Measurements from ENCODE around the gene IQCK. TPM values are rescaled to one million over a fixed set of nuclear protein-coding genes. Genes with fewer than 3 reads are reported as not detected.
A peak's percentile ranks its signal among the peaks of the same experiment; 100 is the strongest.

The IQCK gene

DNA sequence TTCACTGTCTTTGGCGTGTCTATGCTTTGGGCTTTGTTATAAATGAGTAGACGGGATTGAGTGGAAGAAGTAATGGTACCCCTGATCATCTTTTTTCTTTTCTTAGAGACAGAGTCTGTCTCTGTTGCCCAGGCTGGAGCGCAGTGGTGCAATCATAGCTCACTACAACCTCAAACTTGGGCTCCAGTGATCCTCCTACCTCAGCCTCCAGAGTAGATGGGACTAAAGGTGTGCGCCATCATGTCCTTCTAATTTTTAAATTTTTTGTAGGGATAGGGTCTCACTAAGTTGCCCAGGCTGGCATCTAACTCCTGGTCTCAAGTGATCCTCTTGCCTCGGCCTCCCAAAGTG lies 181.5 kb downstream of the IQCK start:
- H3K4me2 ChIP-seq (ENCODE audit: low read length, poor library complexity, severe bottlenecking) = no peak overlapping the region
- H3K27ac ChIP-seq (ENCODE audit: low read length, poor library complexity, severe bottlenecking) = no peak overlapping the region
- 87% methylated on average over 2 of the region's 5 CpGs for WGBS

GRCh38 chr16:19901164-19901563 lies 183.1 kb downstream of the IQCK start:
- 86% methylated on average over 5 of the region's 7 CpGs for WGBS
- no peak overlapping the region for H2AFZ ChIP-seq (ENCODE audit: low read depth, low read length)
- no peaks in the 10 kb centered on the region for H3K9me3 ChIP-seq (ENCODE audit: control insufficient read depth, low read length)
- H3K79me1 ChIP-seq (replicated peaks; ENCODE audit: low read length, poor library complexity, severe bottlenecking) = no peaks in the 10 kb centered on the region
- H3K4me1 ChIP-seq (ENCODE audit: control insufficient read depth, insufficient read depth, low read depth, low read length) = peaks cover 2% of the 10 kb centered on the region
- no peak overlapping the region for H3K9ac ChIP-seq (ENCODE audit: low read length)
- H3K14ac ChIP-seq (ENCODE audit: low read length in 2 of 2) = no peak overlapping the region
- H2BK12ac ChIP-seq (ENCODE audit: low read length in 2 of 2) = no peak overlapping the region
- H3K4me3 ChIP-seq (ENCODE audit: insufficient read depth in 1 of 2, low read depth in 1 of 2, low read length in 2 of 2) = no peak overlapping the region
- peaks cover 14 to 29% of the 10 kb centered on the region in 2 experiments for H3K27me3 ChIP-seq (ENCODE audit: control insufficient read depth in 1 of 2, insufficient read depth in 1 of 2, low read length in 2 of 2)
- no peak overlapping the region for H3K4ac ChIP-seq (ENCODE audit: low read depth in 1 of 2, low read length in 2 of 2)
- H2BK15ac ChIP-seq (ENCODE audit: low read depth, poor library complexity, severe bottlenecking) = no peak overlapping the region
- no peak overlapping the region for H3K27ac ChIP-seq (ENCODE audit: low read length, poor library complexity, severe bottlenecking)
- no peak overlapping the region for H4K8ac ChIP-seq (ENCODE audit: low read length)
- H3K18ac ChIP-seq (ENCODE audit: low read depth in 1 of 2, low read length in 2 of 2) = no peak overlapping the region
- no peak overlapping the region for H2BK120ac ChIP-seq (ENCODE audit: low read depth, low read length)
- no peak for DNase-seq
- H3K4me2 ChIP-seq (ENCODE audit: low read length, poor library complexity, severe bottlenecking) = no peak overlapping the region
- H3K23ac ChIP-seq (ENCODE audit: low read length in 2 of 2) = no peak overlapping the region
- no peak overlapping the region for H4K91ac ChIP-seq (ENCODE audit: low read length)
- H2BK5ac ChIP-seq (ENCODE audit: low read depth, low read length, poor library complexity, severe bottlenecking) = no peak overlapping the region
- no peaks in the 10 kb centered on the region for H3K36me3 ChIP-seq (ENCODE audit: control insufficient read depth in 1 of 2, insufficient read depth in 2 of 2, low read depth in 1 of 2, low read length in 2 of 2)
- H2AK5ac ChIP-seq (ENCODE audit: low read length, severe bottlenecking) = no peak overlapping the region

More for the DNA sequence above, 181.5 kb downstream of the IQCK start:
- H2BK12ac ChIP-seq (ENCODE audit: low read length in 2 of 2) = no peak overlapping the region
- H2BK5ac ChIP-seq (ENCODE audit: low read depth, low read length, poor library complexity, severe bottlenecking) = no peak overlapping the region
- no peak overlapping the region for H4K8ac ChIP-seq (ENCODE audit: low read length)
- H2AK5ac ChIP-seq (ENCODE audit: low read length, severe bottlenecking) = no peak overlapping the region
- no peak overlapping the region for H3K14ac ChIP-seq (ENCODE audit: low read length in 2 of 2)
- no peak overlapping the region for H2BK15ac ChIP-seq (ENCODE audit: low read depth, poor library complexity, severe bottlenecking)
- H2AFZ ChIP-seq (ENCODE audit: low read depth, low read length) = no peak overlapping the region
- H3K4ac ChIP-seq (ENCODE audit: low read depth in 1 of 2, low read length in 2 of 2) = no peak overlapping the region
- H3K79me1 ChIP-seq (replicated peaks; ENCODE audit: low read length, poor library complexity, severe bottlenecking) = no peaks in the 10 kb centered on the region
- H3K18ac ChIP-seq (ENCODE audit: low read depth in 1 of 2, low read length in 2 of 2) = no peak overlapping the region
- no peaks in the 10 kb centered on the region for H3K36me3 ChIP-seq (ENCODE audit: control insufficient read depth in 1 of 2, insufficient read depth in 2 of 2, low read depth in 1 of 2, low read length in 2 of 2)
- H3K23ac ChIP-seq (ENCODE audit: low read length in 2 of 2) = no peak overlapping the region
- no peak overlapping the region for H4K91ac ChIP-seq (ENCODE audit: low read length)
- no peaks in the 10 kb centered on the region for H3K9me3 ChIP-seq (ENCODE audit: control insufficient read depth, low read length)
- peaks cover 2% of the 10 kb centered on the region for H3K4me1 ChIP-seq (ENCODE audit: control insufficient read depth, insufficient read depth, low read depth, low read length)
- H3K9ac ChIP-seq (ENCODE audit: low read length) = no peak overlapping the region
- DNase-seq = no peak
- H3K4me3 ChIP-seq (ENCODE audit: insufficient read depth in 1 of 2, low read depth in 1 of 2, low read length in 2 of 2) = no peak overlapping the region
- H2BK120ac ChIP-seq (ENCODE audit: low read depth, low read length) = no peak overlapping the region
- H3K27me3 ChIP-seq (ENCODE audit: control insufficient read depth in 1 of 2, insufficient read depth in 1 of 2, low read length in 2 of 2) = peaks cover 18 to 24% of the 10 kb centered on the region in 2 experiments

GRCh38 chr16:19907161-19907992 lies 189.3 kb downstream of the IQCK start:
- Histone ChIP-seq H3K18ac (ENCODE audit: low read depth in 1 of 2, low read length in 2 of 2) (no peak overlapping the region), H3K4ac (ENCODE audit: low read depth in 1 of 2, low read length in 2 of 2) (no peak overlapping the region), H2BK12ac (ENCODE audit: low read length in 2 of 2) (no peak overlapping the region), H3K36me3 (ENCODE audit: control insufficient read depth in 1 of 2, insufficient read depth in 2 of 2, low read depth in 1 of 2, low read length in 2 of 2) (no peaks in the 10 kb centered on the region), H3K4me2 (ENCODE audit: low read length, poor library complexity, severe bottlenecking) (peak overlapping the region; percentile 30), H4K8ac (ENCODE audit: low read length) (no peak overlapping the region), H3K4me3 (ENCODE audit: insufficient read depth in 1 of 2, low read depth in 1 of 2, low read length in 2 of 2) (no peak overlapping the region), H3K79me1 (replicated peaks; ENCODE audit: low read length, poor library complexity, severe bottlenecking) (no peaks in the 10 kb centered on the region), H2AFZ (ENCODE audit: low read depth, low read length) (peak overlapping the region; percentile 43), H3K27me3 (ENCODE audit: control insufficient read depth in 1 of 2, insufficient read depth in 1 of 2, low read length in 2 of 2) (peaks cover 0 to 31% of the 10 kb centered on the region in 2 experiments), H2BK15ac (ENCODE audit: low read depth, poor library complexity, severe bottlenecking) (no peak overlapping the region), H3K27ac (ENCODE audit: low read length, poor library complexity, severe bottlenecking) (no peak overlapping the region), H4K91ac (ENCODE audit: low read length) (no peak overlapping the region), H3K23ac (ENCODE audit: low read length in 2 of 2) (no peak overlapping the region), H2BK120ac (ENCODE audit: low read depth, low read length) (no peak overlapping the region), H3K4me1 (ENCODE audit: control insufficient read depth, insufficient read depth, low read depth, low read length) (no peaks in the 10 kb centered on the region), H3K9ac (ENCODE audit: low read length) (peak overlapping the region; percentile 63), H2BK5ac (ENCODE audit: low read depth, low read length, poor library complexity, severe bottlenecking) (no peak overlapping the region), H2AK5ac (ENCODE audit: low read length, severe bottlenecking) (no peak overlapping the region), H3K9me3 (ENCODE audit: control insufficient read depth, low read length) (no peaks in the 10 kb centered on the region), H3K14ac (ENCODE audit: low read length in 2 of 2) (no peak overlapping the region)
- WGBS = 24% methylated on average over 24 of the region's 24 CpGs
- peak; percentile 71 for DNase-seq

Small RNA genes lying within 50 kb of the gene (small RNA-seq; reads per million reads assigned to genes)
- gene LARP7P2 (ENCODE audit: low read depth) = not detected

Measured in mesenchymal stem cell (in vitro differentiated cells and primary cell).